ENCODE measurements around the gene SLC4A9.

- TF ChIP-seq POLR2A (IDR thresholded peaks at IDR 0.05) (no peak), CTCF (IDR thresholded peaks at IDR 0.05) (no peak), POLR2AphosphoS5 (IDR thresholded peaks at IDR 0.05) (no peak)
These were observed 12.6 kb upstream of the SLC4A9 start for GRCh38 chr5:140347360-140347759.

All from transverse colon (tissue), 4 donors.